ENCODE results near the gene SCRT2.
A peak's percentile ranks its signal among the peaks of the same experiment; 100 is the strongest.

SCRT2 gene

DNA sequence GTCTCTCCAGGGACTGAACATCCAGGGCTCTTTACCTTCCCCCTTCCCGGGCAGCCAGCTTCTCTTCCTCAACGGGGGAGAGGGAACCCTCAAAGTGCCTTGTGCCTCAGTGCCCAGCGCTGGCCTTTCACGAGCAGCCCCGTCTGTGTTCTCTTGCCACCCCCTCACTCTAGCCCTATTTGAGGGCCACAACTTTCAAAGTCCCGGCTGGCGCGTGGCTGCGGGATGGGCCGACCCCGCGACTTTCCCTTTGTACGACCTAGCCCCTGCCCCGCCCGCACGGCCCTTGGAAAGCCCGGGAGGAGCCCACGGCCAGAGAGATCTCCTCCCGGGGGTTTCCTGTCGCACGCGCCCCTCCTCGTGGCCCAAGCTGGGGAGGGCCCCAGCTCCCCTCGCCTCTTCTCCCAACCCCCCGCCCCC, 559 bp downstream of the SCRT2 start:
- DNase-seq (ENCODE audit: low read depth): no peak
- no peak overlapping the region for H3K4me3 ChIP-seq (ENCODE audit: low read depth, low read length)
- TF ChIP-seq, protein P1, sequence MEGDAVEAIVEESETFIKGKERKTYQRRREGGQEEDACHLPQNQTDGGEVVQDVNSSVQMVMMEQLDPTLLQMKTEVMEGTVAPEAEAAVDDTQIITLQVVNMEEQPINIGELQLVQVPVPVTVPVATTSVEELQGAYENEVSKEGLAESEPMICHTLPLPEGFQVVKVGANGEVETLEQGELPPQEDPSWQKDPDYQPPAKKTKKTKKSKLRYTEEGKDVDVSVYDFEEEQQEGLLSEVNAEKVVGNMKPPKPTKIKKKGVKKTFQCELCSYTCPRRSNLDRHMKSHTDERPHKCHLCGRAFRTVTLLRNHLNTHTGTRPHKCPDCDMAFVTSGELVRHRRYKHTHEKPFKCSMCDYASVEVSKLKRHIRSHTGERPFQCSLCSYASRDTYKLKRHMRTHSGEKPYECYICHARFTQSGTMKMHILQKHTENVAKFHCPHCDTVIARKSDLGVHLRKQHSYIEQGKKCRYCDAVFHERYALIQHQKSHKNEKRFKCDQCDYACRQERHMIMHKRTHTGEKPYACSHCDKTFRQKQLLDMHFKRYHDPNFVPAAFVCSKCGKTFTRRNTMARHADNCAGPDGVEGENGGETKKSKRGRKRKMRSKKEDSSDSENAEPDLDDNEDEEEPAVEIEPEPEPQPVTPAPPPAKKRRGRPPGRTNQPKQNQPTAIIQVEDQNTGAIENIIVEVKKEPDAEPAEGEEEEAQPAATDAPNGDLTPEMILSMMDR (IDR thresholded peaks at IDR 0.05; ENCODE audit: control insufficient read depth, extremely low read depth, insufficient read depth): no peak

DNA sequence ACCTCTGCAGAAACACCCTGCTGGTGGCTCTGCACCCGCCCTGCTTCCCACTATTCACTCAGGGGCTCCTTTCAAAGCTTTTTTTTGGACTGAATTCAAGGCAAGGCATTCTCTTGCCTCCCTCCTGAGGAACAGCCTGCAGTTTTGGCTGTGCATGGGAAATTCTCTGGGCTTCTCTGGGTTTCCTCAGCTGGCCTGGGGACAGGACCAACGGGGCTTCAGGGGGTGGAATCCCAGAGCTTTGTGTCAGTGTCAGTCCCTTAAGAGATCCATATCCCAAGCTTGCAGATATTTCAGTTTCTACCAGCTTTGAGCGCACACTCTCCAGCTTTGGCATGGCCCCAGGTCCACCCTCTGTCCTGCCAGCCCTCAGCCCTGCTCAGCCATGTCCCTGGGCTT, 2.0 kb downstream of the SCRT2 start:
- DNase-seq (ENCODE audit: low read depth): no peak
- no peak overlapping the region for H3K4me3 ChIP-seq (ENCODE audit: low read depth, low read length)
- TF ChIP-seq, protein P1 (IDR thresholded peaks at IDR 0.05; ENCODE audit: control insufficient read depth, extremely low read depth, insufficient read depth): no peak

GRCh38 chr20:672963-673602, 2.5 kb downstream of the SCRT2 start:
- no peak overlapping the region for H3K4me3 ChIP-seq (ENCODE audit: low read depth, low read length)
- DNase-seq (ENCODE audit: low read depth): no peak
- TF ChIP-seq, protein P1 (IDR thresholded peaks at IDR 0.05; ENCODE audit: control insufficient read depth, extremely low read depth, insufficient read depth): 0 out of 2 replicates have a peak, but pooled peaks have one; percentile 19

DNA sequence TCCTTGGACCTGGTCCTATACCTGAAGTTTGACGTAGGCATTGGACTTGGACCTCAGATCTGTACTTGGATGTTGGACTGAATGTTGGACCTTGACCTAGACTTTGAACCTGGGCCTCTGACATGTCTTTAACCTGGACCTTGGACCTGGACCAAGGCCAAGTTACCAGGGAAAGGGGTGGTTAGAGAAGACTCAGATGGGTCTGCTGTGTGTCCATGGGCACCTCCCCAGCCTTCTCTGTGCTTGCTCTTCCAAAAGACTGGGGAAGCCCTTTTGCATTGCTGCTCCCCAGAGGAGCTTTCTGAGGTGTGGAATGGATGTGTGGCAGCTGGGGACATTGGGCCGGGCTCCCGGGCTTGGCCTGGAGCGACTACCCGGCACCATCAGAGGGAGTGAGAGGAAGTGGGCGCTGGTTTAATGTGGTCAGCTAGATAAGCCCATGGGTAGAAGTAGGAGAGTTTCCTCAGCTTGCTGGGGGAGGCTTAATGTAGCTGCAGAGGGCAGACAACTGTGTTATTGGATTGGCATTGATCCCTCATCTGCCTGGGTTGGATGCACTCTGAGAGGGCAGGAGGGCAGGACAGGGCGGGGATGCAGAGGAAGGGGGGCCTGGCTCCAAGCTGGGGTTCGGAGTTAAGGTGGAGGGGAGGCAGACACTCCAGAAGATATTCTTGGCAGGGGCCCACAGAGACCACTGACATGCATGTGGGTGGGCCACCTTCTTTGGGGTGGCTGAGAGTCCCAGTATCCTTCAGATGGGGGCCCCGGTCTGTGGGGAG, 4.2 kb downstream of the SCRT2 start:
- no peak for DNase-seq (ENCODE audit: low read depth)
- no peak overlapping the region for H3K4me3 ChIP-seq (ENCODE audit: low read depth, low read length)
- TF ChIP-seq, protein P1 (IDR thresholded peaks at IDR 0.05; ENCODE audit: control insufficient read depth, extremely low read depth, insufficient read depth): no peak

- DNase-seq (ENCODE audit: low read depth): no peak
- TF ChIP-seq, protein P1 (IDR thresholded peaks at IDR 0.05; ENCODE audit: control insufficient read depth, extremely low read depth, insufficient read depth): no peak
- no peak overlapping the region for H3K4me3 ChIP-seq (ENCODE audit: low read depth, low read length)
Measured at GRCh38 chr20:669573-669972, 6.0 kb downstream of the SCRT2 start.

DNA sequence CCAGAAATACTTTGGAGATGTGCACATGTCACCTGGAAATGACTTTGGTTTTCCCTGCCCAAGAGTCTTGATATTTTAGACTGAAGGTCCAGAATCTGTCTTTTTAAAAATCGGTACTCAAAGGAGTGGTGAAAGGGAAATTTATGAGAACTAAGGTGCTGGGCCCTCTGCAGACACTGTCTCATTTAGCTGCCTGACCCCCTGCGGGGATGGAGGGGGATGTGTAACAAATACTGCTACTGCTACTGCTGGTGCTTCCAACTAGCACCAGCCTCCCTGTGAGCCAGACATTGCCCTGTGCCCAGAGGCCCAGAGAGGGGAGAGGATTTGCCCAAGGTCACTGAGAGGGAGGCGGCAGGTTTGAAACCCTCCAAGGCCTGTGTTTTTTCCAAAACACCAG, 7.0 kb downstream of the SCRT2 start:
- TF ChIP-seq, protein P1 (IDR thresholded peaks at IDR 0.05; ENCODE audit: control insufficient read depth, extremely low read depth, insufficient read depth): no peak
- no peak overlapping the region for H3K4me3 ChIP-seq (ENCODE audit: low read depth, low read length)
- DNase-seq (ENCODE audit: low read depth): no peak

Data from LNCaP clone FGC (cell line).